ENCODE data around the gene RIN2. TPM values are rescaled to one million over a fixed set of nuclear protein-coding genes. Genes with fewer than 3 reads are reported as not detected.

The RIN2 gene
- total and polyA plus RNA-seq, 9 of the 15 experiments (the other 6 are each of a cell fraction or from before 2014, with no cell fraction given): 0.09 TPM; not detected in 8

- H3K27ac ChIP-seq (ENCODE audit: extremely low read depth, low read depth, low read length): no peak overlapping the region
- no peaks in the 10 kb centered on the region for H3K9me1 ChIP-seq (ENCODE audit: control insufficient read depth, insufficient read depth, low read length)
- H3K9me3 ChIP-seq (replicated peaks; ENCODE audit: control insufficient read depth, insufficient read depth, low read depth, low read length): no peaks in the 10 kb centered on the region
- ChIA-PET POLR2A (no interaction called here), CTCF (ENCODE audit: low intra/inter-chr PET ratio) (no interaction called here)
- in situ Hi-C loops (cut with MboI): no loop called here
- DNase-seq (ENCODE audit: extremely low read depth in 1 of 4, low spot score in 3 of 4): no peak
- H3K4me2 ChIP-seq (ENCODE audit: insufficient read depth, low read length): no peak overlapping the region
- no peak for FAIRE-seq
- no peak overlapping the region for H2AFZ ChIP-seq (ENCODE audit: low read depth, low read length)
- no peaks in the 10 kb centered on the region for H3K4me1 ChIP-seq (replicated peaks in 1 of 2; ENCODE audit: control insufficient read depth in 2 of 2, insufficient read depth in 2 of 2, low read length in 2 of 2)
- 0 out of 2 replicates have a peak, but pooled peaks cover 4% of the 10 kb centered on the region for H4K20me1 ChIP-seq (replicated peaks; ENCODE audit: control insufficient read depth, insufficient read depth, low read length)
- H3K79me2 ChIP-seq (ENCODE audit: control insufficient read depth, insufficient read depth, low read length): no peaks in the 10 kb centered on the region
- 0% methylated on average over 2 of the region's 2 CpGs for WGBS (ENCODE audit: insufficient coverage, low coverage, missing lambda C conversion rate)
- H3K9ac ChIP-seq (ENCODE audit: insufficient read depth in 1 of 2, low read depth in 2 of 2, low read length in 2 of 2): no peak overlapping the region
- no peak for ATAC-seq
- H3K4me3 ChIP-seq: no peak overlapping the region
- TF ChIP-seq ZBTB43 (CRISPR knock-in tag; IDR thresholded peaks at IDR 0.05) (no peak), FOXK2 (conservative IDR thresholded peaks at IDR 0.05 in 1 of 2, IDR thresholded peaks at IDR 0.05 in 1 of 2; ENCODE audit: low read depth in 2 of 2) (no peak), DMBX1 (CRISPR knock-in tag; IDR thresholded peaks at IDR 0.05; ENCODE audit: borderline replicate concordance) (no peak), E2F5 (CRISPR knock-in tag; IDR thresholded peaks at IDR 0.05) (no peak), MTF1 (CRISPR knock-in tag; IDR thresholded peaks at IDR 0.05; ENCODE audit: borderline replicate concordance) (no peak)
- H3K27me3 ChIP-seq (ENCODE audit: control insufficient read depth in 2 of 2, insufficient read depth in 2 of 2, low read length in 2 of 2): peaks cover 0 to 5% of the 10 kb centered on the region in 2 experiments; a peak in 2 of 5 replicates
- no TSS peak for BruUV-seq (replicated peaks)
- intact Hi-C loops (cut with micrococcal nuclease): no loop called here
- no peaks in the 10 kb centered on the region for H3K36me3 ChIP-seq (ENCODE audit: control insufficient read depth, insufficient read depth, low read length)
Measured at GRCh38 chr20:19771031-19771430, 13.0 kb downstream of the RIN2 start.
